Measurements from ENCODE around the gene GCLC. TPM values are rescaled to one million over a fixed set of nuclear protein-coding genes. Genes with fewer than 3 reads are reported as not detected.

Gene GCLC
- polyA plus RNA-seq, 3 donors = 6.4 to 15.7 (median 10.1) TPM

DNA sequence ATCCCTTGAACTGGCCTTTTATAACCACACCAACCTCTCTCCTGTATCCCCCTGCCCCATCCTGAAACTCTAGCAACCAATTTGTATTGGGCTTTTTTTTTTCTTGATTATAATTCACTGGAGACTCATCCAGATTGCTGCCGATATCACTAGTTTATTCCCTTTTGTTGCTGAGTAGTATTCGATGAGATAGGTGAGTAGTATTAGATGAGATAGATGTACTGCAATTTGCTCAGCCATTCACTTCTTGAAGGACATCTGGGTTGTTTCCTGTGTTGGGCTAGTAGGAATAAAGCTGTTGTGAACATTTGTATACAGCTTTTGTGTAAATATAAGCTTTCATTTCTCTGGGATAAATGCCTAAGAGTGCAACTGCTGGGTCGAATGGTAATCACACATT, 58.2 kb downstream of the GCLC start:
- H3K79me2 ChIP-seq (ENCODE audit: insufficient read depth, low read length) = no peaks in the 10 kb centered on the region
- Mint-ChIP-seq H3K9me3 (peaks cover 0 to 4% (median 2%) of the 10 kb centered on the region in 7 donors), H3K27ac (no peak overlapping the region), H3K4me3 (no peak overlapping the region), H3K27me3 (ENCODE audit: low read depth in 3 of 3) (peaks cover 6 to 13% (median 11%) of the 10 kb centered on the region in 3 donors), H3K36me3 (no peaks in the 10 kb centered on the region), H3K4me1 (peaks cover 32% of the 10 kb centered on the region)
- no peak overlapping the region for H3K4me2 ChIP-seq (replicated peaks; ENCODE audit: extremely low read depth, low read length, poor library complexity, severe bottlenecking)
- H3K4me1 ChIP-seq (ENCODE audit: control insufficient read depth in 1 of 2, insufficient read depth in 2 of 2, low read length in 2 of 2) = peaks cover 31 to 32% of the 10 kb centered on the region in 2 donors
- DNase-seq = no peak
- TF ChIP-seq, protein P1, sequence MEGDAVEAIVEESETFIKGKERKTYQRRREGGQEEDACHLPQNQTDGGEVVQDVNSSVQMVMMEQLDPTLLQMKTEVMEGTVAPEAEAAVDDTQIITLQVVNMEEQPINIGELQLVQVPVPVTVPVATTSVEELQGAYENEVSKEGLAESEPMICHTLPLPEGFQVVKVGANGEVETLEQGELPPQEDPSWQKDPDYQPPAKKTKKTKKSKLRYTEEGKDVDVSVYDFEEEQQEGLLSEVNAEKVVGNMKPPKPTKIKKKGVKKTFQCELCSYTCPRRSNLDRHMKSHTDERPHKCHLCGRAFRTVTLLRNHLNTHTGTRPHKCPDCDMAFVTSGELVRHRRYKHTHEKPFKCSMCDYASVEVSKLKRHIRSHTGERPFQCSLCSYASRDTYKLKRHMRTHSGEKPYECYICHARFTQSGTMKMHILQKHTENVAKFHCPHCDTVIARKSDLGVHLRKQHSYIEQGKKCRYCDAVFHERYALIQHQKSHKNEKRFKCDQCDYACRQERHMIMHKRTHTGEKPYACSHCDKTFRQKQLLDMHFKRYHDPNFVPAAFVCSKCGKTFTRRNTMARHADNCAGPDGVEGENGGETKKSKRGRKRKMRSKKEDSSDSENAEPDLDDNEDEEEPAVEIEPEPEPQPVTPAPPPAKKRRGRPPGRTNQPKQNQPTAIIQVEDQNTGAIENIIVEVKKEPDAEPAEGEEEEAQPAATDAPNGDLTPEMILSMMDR (IDR thresholded peaks at IDR 0.05) = no peak
- H3K36me3 ChIP-seq (replicated peaks in 1 of 2; ENCODE audit: control insufficient read depth in 1 of 2, insufficient read depth in 2 of 2, low read length in 2 of 2) = no peaks in the 10 kb centered on the region
- no peaks in the 10 kb centered on the region for H3K9me3 ChIP-seq (replicated peaks in 1 of 2; ENCODE audit: control insufficient read depth in 1 of 2, insufficient read depth in 1 of 2, low read length in 2 of 2)
- H3K9ac ChIP-seq (ENCODE audit: insufficient read depth, low read length, poor library complexity, severe bottlenecking) = no peak overlapping the region
- no peak overlapping the region for H2AFZ ChIP-seq (ENCODE audit: insufficient read depth, low read depth, low read length, poor library complexity, severe bottlenecking)
- H4K20me1 ChIP-seq (ENCODE audit: insufficient read depth, low read length) = no peaks in the 10 kb centered on the region
- intact Hi-C loops (cut with micrococcal nuclease) = loop anchor here in 1 of 2 donors (10.0 kb wide), 1 partner anchor 52 kb away; no protein-coding TSS in a partner anchor
- H3K27me3 ChIP-seq (ENCODE audit: control insufficient read depth in 2 of 2, insufficient read depth in 2 of 2, low read length in 2 of 2) = peaks cover 0 to 3% of the 10 kb centered on the region in 2 donors
- WGBS (ENCODE audit: insufficient coverage) = no CpG with 5 or more reads among the region's 3 CpGs
- H3K27ac ChIP-seq (ENCODE audit: low read depth in 1 of 2, low read length in 2 of 2) = no peak overlapping the region
- H3K4me3 ChIP-seq (replicated peaks in 1 of 3; ENCODE audit: low read depth in 2 of 3, low read length in 3 of 3) = no peak overlapping the region

DNA sequence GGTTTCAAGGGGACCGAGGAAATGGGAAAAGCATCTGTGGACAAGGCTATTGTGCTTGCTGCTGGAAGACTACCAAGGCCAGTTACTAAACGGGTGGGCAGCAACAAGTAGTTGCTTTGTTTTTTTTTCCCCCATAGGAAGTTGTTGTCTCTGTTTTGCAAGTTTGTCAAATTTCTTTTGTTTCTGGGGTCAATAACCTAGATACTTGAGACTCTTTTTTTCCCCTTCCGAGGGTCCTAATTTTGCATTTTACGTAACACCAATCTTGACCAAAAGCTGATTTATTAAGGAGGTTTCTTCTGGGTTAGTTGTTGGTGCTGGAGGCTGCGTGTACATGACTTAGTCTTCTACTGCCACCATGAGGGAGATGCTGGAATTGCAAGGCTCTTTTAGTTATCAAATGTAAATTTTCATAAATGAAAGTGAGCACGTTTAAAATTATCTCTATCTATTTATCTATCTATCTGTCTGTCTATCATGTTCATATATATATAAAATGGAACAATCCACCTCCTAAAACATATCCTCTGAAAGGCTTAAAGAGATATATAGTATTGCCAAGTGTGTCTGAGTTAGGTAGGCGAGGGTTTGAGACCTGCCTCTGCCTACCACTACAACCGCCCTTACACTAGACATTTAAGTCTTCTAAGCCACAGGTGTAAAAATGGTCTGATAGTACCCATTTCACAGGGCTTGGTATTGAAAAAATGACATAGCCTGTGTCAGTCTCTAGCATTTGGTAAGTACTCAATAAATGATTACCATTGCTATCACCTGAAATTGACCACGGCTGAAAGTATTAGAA, 60.2 kb downstream of the GCLC start:
- 17% methylated on average over 1 of the region's 9 CpGs for WGBS (ENCODE audit: insufficient coverage)
- intact Hi-C loops (cut with micrococcal nuclease) = loop anchor here (1.0 to 10.0 kb wide), 4 partner anchors 50 to 314 kb away; partner anchors contain the start of gene ELOVL5 (in 1 of the 2)
- no peaks in the 10 kb centered on the region for H3K79me2 ChIP-seq (ENCODE audit: insufficient read depth, low read length)
- H3K9ac ChIP-seq (ENCODE audit: insufficient read depth, low read length, poor library complexity, severe bottlenecking) = no peak overlapping the region
- H3K36me3 ChIP-seq (replicated peaks in 1 of 2; ENCODE audit: control insufficient read depth in 1 of 2, insufficient read depth in 2 of 2, low read length in 2 of 2) = no peaks in the 10 kb centered on the region
- peak overlapping the region; percentile 38 for H3K4me2 ChIP-seq (replicated peaks; ENCODE audit: extremely low read depth, low read length, poor library complexity, severe bottlenecking)
- peaks cover 31 to 37% of the 10 kb centered on the region in 2 donors for H3K4me1 ChIP-seq (ENCODE audit: control insufficient read depth in 1 of 2, insufficient read depth in 2 of 2, low read length in 2 of 2)
- peaks cover 0 to 3% of the 10 kb centered on the region in 2 donors for H3K27me3 ChIP-seq (ENCODE audit: control insufficient read depth in 2 of 2, insufficient read depth in 2 of 2, low read length in 2 of 2)
- H3K27me3 Mint-ChIP-seq (ENCODE audit: low read depth in 3 of 3) = peaks cover 3 to 13% (median 9%) of the 10 kb centered on the region in 3 donors
- no peaks in the 10 kb centered on the region for H3K9me3 ChIP-seq (replicated peaks in 1 of 2; ENCODE audit: control insufficient read depth in 1 of 2, insufficient read depth in 1 of 2, low read length in 2 of 2)
- peak; percentile 60 to 77 (median 68) for DNase-seq
- no peak overlapping the region for H3K27ac Mint-ChIP-seq
- peaks cover 0 to 4% (median 0%) of the 10 kb centered on the region in 7 donors for H3K9me3 Mint-ChIP-seq
- peaks cover 40% of the 10 kb centered on the region for H3K4me1 Mint-ChIP-seq
- no peak overlapping the region for H3K4me3 ChIP-seq (replicated peaks in 1 of 3; ENCODE audit: low read depth in 2 of 3, low read length in 3 of 3)
- no peaks in the 10 kb centered on the region for H3K36me3 Mint-ChIP-seq
- TF ChIP-seq, protein P1 (IDR thresholded peaks at IDR 0.05) = peak; percentile 97
- H4K20me1 ChIP-seq (ENCODE audit: insufficient read depth, low read length) = no peaks in the 10 kb centered on the region
- peak overlapping the region in 1 of 2 donors; percentile 67 for H3K4me3 Mint-ChIP-seq
- no peak overlapping the region for H3K27ac ChIP-seq (ENCODE audit: low read depth in 1 of 2, low read length in 2 of 2)
- peak overlapping the region; percentile 72 for H2AFZ ChIP-seq (ENCODE audit: insufficient read depth, low read depth, low read length, poor library complexity, severe bottlenecking)
